A673 (cell line): ENCODE results near the gene NRXN2.

Source experiments
- EZH2 ChIP-seq: fragments of 200-600 bp; sonication (generic); IDR thresholded peaks from 2 replicates; pipeline ENCODE4 v1.6.1; 2017; ENCODE audit warnings: borderline replicate concordance, low read depth, mild to moderate bottlenecking, mixed read lengths, antibody characterized with exemption, low read length; ENCODE audit not compliant: poor library complexity, severe bottlenecking
- TF ChIP-seq, protein P1 (sequence below): fragments of 300-800, 200-600 bp; sonication (generic); conservative IDR thresholded peaks from 2 replicates; pipeline ENCODE4 v1.5.1; 2017; ENCODE audit warnings: low read depth, mild to moderate bottlenecking, antibody characterized with exemption, low read length, moderate library complexity, mixed read lengths

DNA sequence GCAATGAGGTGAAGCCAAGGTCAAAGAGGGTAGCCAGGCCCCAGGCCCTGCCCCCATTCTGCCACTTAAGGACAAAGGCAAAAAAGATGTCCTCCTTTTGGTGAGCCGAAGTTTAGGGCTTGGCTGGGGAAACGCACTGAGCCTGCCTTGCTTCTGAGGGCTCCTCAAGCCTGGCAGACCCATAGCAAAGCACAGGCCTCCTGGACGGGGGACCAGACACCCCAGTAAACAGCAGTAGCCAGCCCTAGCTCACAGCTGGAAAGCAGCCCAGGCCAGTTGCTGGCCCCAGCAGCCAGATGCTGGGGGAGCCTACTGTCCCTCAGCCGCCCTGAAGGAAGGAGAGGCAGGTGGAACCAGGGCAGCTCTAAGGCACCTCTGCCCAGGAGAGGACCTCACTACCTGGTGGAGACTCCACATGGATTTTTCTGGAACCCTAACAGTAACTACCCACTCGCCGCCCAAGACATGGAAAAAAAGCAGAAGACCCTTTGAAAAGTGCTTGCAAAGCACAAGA is 40.6 kb upstream of the NRXN2 start:
- TF ChIP-seq, protein P1, sequence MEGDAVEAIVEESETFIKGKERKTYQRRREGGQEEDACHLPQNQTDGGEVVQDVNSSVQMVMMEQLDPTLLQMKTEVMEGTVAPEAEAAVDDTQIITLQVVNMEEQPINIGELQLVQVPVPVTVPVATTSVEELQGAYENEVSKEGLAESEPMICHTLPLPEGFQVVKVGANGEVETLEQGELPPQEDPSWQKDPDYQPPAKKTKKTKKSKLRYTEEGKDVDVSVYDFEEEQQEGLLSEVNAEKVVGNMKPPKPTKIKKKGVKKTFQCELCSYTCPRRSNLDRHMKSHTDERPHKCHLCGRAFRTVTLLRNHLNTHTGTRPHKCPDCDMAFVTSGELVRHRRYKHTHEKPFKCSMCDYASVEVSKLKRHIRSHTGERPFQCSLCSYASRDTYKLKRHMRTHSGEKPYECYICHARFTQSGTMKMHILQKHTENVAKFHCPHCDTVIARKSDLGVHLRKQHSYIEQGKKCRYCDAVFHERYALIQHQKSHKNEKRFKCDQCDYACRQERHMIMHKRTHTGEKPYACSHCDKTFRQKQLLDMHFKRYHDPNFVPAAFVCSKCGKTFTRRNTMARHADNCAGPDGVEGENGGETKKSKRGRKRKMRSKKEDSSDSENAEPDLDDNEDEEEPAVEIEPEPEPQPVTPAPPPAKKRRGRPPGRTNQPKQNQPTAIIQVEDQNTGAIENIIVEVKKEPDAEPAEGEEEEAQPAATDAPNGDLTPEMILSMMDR = no peak
- TF ChIP-seq EZH2 = no peak
